Limb (tissue), 2 donors: ENCODE results near the gene MMP3.

Experiments
- DNase-seq, 2 donors: peaks; one replicate each; pipeline ENCODE4 v3.0.0-alpha.2; 2016; ENCODE audit errors: extremely low spot score in 2 of 2

Gene MMP3

DNA sequence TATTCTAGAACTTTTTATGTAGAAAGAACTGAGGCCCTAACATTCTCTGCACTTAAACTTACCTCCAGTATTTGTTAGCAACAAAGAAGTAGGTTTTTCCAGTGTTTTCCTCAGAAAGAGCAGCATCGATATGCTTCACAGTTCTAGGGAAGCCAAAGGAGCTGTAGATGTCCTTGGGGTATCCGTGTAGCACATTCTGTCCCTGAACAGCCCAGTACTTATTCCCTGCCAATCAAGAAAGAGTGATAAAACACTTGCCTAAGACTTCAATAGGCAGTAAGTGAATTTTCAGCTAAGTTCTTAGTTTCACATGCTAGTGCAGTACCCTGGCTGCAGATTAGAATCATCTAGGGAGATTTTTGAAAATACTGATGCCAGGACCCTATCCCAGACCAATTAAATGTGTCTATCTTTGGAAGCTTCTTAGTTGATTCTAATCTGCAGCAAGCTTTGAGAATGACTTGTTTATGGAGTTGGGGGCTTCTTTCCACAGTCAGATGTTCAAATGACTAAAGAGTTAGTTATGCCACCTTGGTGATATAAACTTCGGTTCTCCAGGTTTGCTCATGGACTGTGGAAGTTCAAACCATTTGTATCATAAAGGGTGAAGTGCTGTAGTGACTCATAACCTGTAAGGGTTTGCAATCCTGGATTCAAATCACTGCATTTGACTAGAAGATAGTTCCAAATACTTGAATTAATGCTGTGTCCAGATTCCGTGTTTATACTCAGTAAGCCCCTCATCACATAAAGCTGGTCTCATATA, 52.0 kb downstream of the MMP3 start:
- no peak for DNase-seq

DNA sequence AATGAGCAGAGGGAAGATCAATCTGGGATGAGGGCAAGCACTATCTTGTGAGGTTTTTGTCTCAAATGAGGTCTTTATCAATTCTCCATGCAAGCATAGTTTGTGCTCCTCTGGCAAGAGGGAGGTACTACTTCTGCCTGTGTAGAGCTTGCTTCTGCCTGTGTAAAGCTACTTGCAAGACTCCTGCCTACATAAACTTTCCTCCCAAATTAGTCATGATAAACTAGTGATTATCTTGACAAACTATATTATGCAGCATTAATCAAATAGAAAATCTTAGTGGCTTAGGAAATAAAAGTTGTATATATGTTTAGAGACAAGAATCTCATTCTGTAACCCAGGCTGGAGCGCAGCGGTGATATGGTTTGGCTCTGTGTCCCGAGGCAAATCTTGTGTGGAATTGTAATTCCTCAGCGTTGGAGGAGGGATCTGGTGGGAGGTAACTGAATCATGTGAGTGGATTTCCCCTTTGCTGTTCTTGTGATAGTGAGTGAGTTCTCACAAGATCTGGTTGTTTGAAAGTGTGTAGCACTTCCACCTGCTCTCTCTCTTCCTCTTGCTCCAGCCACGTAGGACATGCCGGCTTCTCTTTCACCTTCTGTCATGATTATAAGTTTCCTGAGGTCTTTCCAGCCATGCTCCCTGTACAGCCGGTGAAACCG, 54.9 kb downstream of the MMP3 start:
- DNase-seq = no peak
